T-helper 2 cell treated with Interferon-gamma antibody and Interleukin-4, amounts not matched to agents 100 ng/mL and 5 ng/mL, for 36 hours (primary cell): ENCODE measurements around the gene C18orf32. TPM values are rescaled to one million over a fixed set of nuclear protein-coding genes. Genes with fewer than 3 reads are reported as not detected.
"Not testable (repeated sequence)": the region's sequence is repeated elsewhere in the genome, so short reads cannot be mapped to it uniquely, and the experiment has no call there.

ENCODE experiments used
- intact Hi-C: fragments of 100-400 bp; cut with micrococcal nuclease; formaldehyde crosslinking; loops from one replicate; pipeline ENCODE4 v1.15.1; 2023
- total RNA-seq: library from RNA; stranded (reverse); gene quantifications from 2 replicates; pipeline ENCODE4 v1.2.3, GENCODE V29; 2022

The C18orf32 gene
- total RNA-seq, 1 donor from 2014 or later, result 18.4 TPM

DNA sequence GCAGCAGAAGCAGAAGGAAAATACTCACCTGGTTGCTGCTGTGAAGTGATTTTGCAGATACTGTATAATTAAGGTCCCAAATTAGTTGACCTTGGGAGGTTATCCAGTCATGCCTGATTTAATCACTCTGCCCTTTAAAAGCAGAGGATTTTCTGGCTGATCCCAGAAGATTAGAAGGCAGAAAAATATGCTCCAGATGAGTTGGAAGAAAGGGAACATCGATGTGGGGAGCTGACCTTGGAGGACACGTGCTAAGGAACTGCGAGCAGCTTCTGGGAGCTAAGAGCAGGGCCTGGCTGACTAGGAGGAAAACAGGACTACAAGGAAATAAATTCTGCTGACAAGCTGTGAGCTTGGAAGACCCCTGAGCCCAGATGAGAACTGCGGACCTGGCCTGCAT, 13.3 kb downstream of the C18orf32 start:
- intact Hi-C loops, result no loop called here

DNA sequence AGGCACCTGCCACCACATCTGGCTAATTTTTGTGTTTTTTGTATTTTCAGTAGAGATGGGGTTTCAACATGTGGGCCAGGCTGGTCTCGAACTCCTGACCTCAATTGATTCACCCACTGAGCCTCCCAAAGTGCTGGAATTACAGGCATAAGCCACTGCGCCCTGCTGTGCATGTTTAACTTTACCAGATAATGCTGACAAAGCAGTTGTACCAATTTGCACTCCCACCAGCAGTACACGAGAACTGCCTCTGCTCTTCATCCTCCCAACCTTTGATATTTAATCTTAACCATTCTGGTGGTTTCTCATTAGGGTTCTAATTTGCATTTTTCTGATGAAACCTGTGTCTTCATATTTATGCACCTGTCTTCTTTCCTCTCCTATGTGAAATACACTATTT, 14.6 kb downstream of the C18orf32 start:
- intact Hi-C loops, result no loop called here

DNA sequence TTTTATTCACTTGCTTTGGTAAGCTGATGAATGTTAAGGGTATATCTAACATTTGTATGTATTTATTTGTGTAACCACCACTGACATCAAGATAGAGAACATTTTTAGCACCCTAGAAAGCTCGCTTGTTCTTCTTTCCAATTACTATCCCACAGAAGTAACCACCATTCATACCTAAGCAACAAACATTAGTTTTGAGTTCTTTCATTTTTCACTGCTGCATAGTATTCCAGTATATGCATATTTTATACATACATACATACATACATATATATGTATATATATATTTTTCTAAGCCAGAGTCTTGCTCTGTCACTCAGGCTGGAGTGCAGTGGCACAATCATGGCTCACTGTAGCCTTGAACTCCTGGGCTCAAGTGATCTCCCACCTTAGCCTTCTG, 15.5 kb downstream of the C18orf32 start:
- intact Hi-C loops, result no loop called here

DNA sequence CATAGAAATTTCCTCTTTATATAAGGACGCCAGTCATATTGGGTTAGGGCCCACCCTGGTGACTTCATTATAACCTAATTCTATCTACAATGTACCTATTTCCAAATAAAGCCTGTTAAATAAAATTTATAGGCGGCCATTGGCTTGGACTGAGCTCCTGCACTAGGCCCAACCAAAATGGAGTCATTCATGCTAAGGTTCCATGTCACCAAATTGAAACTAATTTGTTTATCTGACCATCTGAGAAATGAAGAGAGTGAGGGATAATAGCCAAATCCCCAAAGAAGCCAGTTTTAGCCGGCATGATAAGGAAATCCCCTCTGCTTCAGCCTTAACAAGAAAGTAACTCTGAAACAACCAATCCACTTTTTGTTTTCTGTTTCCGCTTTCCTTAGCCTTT, 19.4 kb downstream of the C18orf32 start:
- intact Hi-C loops, result no loop called here

DNA sequence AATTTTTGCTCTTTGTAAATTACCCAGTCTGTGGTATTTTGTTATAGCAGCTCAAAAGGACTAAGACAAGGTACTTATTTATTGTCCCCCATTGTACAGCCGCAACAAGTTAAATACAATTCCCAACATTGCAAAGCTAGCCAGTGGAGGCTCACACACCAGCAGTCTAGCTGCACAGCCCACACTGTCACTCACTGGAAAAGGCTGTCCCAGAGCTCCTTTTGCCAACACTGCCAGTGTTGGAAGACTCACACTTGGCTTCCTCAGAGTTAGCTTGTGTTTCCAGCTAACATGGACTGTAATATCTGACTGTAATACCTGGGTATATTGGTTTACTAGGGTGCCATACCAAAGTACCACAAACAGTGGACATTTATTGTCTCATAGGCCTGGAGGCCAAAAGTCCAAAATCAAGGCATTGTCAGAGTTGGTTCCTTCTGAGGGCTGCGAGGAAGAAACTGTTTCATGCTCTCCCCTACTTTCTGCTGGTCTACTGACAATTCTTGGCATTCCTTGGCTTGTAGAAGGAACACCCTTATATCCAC, 19.9 kb downstream of the C18orf32 start:
- intact Hi-C loops, result no loop called here

DNA sequence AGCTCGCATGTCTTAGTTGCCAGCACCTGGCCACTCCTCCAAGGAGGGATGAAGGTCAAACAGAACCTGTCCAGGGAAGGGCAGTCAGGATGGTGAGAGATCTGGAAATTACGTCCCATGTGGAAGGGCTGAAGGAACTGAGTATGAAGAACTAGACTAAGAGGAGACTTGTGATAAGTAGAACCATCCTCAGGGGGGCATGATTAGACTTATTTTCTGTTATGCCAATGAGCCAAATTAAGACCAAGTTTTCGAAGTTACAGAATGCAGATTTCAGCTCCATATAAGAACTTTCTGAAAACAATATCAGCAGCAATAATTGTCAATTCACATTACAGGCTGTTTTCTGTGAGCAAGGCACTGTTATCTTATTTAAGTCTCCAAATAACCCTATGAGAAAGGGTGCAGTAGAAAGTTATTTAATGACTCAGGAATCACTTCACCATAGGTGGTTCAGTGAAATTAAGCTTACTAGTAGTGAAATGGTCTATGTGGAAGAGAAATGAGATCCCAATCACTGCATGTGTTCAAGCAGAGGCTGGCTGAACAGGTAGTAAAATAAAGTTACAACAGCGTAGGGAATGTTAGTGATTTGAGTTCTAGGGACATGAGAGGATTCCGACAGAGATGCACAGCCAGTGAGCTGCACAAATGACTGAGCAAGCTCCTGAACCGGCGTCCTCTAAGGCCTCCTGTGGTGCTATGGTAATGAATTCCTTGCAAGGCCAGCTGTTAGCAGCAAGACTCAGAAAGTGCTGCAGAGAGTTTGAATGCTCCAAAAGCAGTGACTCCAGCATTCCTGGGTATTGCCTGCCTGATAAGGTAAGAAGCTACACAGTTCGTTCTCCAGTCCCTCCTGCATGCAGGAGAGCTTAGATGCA, 22.1 kb downstream of the C18orf32 start:
- intact Hi-C loops, result no loop called here

DNA sequence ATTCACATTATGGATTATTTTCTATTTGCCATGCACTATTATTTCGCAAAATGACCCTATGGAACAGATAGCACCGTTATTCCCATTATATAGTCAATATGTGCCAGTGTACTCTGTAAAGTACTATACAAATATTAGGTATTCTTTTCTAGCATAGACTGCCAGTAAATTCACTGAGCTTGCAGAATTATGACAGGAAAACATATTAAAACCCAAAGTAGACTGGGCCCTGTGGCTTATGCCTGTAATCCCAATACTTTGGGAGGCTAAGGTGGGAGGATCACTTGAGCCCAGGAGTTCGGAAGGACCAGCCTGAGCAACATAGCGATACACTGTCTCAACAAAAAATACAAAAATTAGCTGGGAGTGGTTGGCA, 25.4 kb downstream of the C18orf32 start:
- intact Hi-C loops, result no loop called here

DNA sequence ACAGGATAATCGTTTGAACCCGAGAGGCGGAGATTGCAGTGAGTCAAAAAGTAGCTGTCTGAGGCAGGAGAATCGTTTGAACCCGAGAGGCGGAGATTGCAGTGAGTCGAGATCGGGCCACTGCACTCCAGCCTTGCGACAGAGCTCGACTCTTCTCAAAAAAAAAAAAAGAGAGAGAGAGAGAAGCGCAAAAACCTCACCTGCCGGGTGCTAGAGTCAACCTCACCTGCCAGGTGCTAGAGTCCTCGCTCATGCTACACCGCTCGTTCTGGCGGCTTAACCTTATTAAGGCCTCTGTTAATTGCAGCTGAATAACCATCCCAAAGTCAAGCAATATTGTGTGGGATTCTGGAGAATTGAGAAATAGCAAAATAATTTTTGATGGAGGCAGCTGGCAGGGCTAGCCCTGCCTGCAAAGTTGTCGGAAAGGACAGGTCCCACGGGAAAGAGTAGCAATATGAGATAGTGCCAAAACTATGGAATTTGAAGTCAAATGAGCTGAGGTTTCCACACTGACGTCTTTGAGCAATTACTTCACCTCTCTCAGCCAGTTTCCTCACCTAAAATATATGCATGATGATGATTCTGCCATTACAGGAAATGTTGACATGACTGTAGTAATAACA, 25.9 kb downstream of the C18orf32 start:
- intact Hi-C loops, result loop anchor here (1.0 kb wide), 3 partner anchors 26 to 352 kb away; partner anchors contain the start of genes ACAA2, C18orf32 and RPL17

DNA sequence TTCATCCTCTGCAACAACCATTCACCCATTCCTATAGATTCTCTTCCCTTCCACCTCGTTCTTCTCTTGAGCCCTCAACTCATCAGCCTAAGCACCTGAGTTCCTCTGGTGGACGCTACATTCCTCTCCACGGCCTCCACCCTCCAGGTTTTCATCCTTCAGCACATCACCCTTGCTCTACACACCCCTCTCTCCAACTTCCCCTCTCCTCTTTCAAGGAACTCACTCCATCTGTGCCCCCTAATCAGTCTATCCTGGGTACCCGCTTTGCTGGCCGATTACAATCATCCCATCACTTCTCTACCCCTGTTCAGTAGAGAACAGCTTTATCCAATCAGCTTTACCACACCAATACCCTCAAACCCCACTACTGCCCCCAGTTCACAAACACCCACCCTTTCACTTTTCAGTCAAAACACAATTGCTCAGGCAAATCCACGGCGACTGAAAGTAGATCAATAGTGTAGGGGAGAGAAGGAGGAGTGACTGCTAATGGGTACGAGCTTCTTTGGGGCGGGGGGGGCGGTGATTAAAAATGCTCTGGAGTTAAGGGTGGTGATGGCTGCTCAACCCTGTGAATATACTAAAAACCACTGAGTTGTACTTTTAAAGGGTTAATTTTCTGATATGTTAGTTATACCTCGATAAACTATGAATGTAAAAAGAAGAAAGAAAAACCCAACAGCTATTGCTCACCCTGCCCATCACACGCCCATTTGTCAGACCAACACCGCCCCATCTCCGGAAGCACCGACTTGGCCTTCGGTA, 27.4 kb downstream of the C18orf32 start:
- intact Hi-C loops, result loop anchor here (1.0 kb wide), 3 partner anchors 28 to 354 kb away; partner anchors contain the start of genes ACAA2, C18orf32 and RPL17

DNA sequence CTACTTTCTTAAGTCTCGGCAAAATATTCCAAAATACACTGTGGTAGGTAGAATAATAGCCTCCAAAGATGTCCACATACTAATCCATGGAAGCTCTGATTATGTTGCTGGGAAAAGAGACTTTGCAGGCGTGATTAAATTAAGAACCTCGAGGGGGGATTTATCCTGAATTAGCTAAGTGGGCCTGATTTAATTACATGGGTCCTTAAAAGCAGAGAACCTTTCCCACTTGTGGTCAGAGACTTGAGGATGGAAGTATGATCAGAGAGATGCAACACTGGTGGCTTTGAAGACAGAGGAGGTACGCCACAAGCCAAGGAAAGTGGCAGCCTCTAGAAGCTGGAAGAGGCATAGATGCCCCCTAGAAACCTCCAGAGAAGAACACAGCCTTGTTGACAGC, 29.4 kb downstream of the C18orf32 start:
- intact Hi-C loops, result no loop called here

DNA sequence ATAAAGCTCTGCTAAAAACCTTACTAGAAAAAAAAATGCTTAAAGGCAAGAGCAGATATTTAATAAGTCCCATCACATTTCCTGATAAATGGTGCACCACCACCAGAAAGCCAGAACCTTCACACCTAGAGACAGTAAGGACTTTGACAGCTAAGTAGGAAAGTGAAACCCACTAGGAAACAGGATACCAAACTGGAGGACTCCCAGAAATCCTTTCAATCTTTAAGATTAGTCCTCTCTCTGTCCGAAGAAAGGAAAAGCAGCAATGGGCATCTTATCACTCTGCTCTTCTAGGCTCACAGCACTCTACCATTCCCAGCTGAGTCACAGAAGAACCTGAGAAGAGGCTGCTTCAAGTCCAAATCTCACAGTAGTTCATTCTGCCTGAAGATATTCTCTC, 30.2 kb downstream of the C18orf32 start:
- intact Hi-C loops, result no loop called here

DNA sequence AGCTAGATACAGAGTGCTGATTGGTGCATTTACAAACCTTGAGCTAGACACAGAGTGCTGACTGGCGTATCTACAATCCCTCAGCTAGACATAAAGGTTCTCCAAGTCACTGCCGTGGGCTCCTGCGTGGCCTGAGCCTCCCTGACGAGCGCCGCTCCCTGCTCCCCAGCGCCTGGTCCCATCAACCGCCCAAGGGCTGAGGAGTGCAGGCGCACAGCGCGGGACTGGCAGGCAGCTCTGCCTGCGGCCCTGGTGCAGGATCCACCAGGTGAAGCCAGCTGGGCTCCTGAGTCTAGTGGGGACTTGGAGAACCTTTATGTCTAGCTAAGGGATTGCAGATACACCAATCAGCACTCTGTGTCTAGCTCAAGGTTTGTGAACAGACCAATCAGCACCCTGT, 34.5 kb downstream of the C18orf32 start:
- intact Hi-C loops, result not testable (repeated sequence)

DNA sequence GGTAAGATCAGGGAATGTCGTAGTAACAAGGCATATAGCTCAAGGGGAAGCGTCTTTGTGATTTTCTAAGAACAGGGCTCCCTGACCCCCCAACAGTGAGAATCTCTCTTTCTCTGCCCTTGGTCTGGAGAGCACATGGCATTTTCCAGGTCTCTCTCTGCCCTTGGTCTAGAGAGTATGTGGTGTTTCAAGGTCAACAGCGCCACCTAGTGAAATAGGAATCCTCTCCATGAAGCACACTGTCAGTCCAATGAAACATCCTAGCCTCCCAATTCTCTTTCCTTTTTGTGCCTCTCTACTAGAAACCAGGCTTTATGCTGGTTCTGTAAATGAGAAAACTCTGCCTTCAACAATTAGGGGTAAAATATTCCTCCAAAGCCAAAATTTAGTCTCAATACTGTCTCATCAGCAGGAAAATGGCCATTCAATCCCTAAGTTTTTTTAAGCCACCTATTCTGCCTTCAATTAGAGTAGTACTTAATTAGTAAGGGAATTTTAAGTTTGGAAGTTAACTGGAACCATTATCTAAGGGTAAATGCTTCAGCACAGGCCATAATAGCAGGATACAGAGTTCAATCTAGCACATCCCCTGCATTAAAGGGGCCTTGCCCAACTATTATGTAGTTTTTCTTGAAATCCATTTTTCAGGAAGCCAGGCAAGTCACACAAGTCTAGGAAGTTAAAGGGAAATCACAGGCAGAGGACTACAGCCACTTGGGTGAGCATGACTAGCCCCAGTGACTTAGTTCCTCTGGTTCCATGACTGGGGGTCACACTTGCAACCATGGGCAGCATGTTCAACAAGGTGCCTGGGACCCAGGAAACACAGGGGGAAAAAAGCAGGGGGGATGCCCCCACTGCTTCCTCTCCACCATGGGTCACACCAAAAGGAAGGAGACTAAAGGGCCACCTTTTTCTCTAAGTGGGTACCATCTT, 39.0 kb downstream of the C18orf32 start:
- intact Hi-C loops, result loop anchor here (1.0 to 5.0 kb wide), 2 partner anchors 426 to 773 kb away; no protein-coding TSS in a partner anchor

DNA sequence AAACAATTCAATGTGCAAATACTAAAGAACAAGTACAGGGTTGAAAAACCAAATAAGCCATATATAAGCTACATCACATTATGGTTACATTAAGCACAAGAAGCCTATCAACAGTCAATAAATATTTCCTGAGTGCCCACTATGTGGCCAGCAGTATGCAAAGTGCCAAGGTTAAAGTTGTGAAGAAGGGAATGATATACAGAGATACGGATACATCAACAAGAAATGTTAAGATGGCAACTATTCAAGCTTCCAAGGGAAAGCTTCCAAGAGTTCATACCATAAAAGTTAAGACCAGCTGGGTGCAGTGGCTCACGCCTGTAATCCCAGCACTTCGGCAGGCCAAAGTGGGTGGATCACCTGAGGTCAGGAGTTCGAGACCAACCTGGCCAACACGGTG, 40.6 kb downstream of the C18orf32 start:
- intact Hi-C loops, result loop anchor here (5.0 kb wide), 1 partner anchor 424 kb away; no protein-coding TSS in a partner anchor

DNA sequence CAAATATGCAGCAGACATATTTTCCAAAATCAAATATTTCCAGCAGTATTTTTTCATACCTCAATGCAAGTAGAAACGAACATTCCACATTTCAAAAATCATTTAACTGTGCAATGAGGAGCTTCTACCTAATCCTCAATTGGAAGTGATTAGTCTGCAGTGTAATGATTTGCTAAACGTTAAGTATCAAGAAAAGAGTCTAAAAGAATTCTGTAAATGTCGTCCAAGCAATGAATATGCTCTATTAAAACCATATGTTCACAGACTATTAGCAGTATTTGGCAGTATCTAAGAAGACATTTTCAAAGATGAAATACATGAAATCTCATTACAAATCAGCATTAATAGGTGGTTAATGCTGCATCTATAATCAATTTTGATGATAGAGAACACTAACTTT, 42.5 kb downstream of the C18orf32 start:
- intact Hi-C loops, result no loop called here

DNA sequence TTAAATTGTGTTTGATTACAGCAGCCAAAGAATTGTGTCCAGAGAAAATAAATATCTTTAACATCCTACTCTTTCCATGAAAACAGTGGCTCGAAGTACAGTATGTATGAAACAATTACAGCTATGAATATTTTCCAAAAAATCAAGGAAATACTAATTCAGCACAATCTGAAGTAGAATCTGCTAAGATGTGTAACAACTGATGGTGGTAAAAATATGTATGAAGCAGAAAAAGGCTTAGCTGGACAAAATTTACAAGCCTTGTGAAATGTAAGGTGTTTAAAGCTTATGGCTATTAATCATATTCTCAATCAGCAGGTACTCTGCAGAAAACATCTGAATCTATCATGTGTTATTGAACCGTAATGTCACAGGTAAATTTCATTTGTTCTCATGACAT, 43.2 kb downstream of the C18orf32 start:
- intact Hi-C loops, result no loop called here

DNA sequence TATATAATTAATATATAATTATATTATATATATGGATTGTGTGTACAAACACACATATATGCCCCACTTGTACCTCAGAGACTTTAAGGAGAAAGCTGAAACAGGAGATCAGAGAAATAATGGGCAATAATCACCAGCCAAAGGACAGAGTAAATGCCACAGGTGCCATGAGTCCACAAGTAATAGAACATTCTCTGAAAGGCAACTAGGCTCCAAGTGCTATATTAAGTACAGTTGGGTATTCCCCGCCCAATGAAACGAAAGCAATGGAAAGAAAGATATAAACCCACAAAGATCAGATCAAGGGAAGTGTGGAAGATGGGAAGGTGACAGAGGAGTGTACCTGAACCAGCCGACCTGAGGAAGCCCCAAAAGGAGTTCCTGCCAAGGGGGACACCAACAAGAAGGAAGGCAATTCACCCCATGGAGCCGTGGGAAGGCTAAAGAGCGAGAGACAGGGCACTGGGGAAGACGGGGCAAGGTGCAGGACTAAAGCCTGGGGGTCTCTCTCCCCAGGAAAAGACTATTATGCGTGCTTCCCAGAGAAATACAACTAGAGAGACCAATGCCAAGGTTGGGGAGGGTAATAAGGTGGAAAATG, 45.6 kb downstream of the C18orf32 start:
- intact Hi-C loops, result no loop called here

DNA sequence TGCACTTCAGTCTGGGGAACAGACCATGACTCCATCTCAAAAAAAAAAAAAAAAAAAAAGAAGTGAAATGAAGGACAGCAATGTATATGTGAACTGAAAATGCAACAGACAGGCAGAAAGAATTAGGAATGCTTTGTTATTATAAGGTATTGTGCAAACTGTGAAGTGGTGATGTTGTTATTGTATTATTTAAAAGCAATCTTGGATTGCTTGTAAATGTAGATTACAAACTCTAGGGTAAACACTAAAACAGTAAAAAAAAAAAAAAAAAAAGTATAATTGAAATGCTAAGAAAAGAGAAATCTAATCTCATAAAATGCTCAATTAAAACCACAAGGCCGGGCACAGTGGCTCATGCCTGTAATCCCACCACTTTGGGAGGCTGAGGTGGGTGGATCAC, 51.9 kb downstream of the C18orf32 start:
- intact Hi-C loops, result no loop called here

DNA sequence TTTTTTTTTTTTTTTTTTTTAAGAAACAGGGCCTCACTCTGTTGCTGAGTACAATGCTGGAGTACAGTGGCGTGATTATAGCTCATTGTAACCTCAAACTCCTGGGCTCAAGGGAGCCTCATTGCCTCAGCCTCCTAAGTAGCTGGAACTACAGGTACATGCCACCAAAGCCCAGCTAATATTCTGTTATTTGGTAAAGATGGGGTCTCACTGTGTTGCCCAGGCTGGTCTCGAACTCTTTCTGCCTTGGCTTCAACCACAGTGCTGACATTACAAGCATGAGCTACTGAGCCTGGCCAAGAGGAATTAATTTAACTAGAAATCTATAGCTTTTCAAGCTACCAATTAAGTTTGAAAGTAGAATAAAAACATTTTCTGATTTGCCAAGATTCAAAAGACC, 54.4 kb downstream of the C18orf32 start:
- intact Hi-C loops, result no loop called here
